ENCODE data around the gene KCNQ5.

Gene KCNQ5

DNA sequence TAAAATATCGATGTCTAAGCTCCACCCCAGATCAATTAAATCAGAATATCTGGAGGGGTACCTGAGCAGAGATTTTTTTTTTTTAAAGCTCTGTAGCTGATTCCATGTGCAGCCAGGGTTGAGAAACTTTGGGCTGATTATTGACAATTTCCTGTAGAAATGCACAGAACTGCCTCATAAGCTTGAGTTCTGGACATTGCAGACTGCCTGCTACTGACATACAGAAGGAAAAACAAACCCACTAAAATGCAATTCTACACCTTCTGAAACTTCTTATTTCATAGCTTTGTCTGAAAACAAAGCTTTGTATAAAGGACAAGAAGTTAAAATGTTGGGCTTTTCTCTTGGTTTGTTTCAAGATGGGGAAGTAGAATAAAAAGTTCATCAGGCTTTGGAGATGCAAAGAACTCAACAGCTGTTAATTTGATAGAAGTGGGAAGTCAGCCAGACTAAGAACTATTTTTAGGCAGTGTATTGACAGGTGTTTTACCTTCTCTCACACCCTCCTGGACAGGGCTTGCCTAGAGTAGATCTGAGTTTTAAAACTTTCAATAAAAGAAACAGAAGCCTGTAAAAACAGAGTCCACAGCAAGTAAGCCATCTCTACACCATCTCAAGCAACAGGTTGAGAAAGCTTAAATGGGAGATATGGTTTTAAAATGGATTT, 147.7 kb downstream of the KCNQ5 start:
- Histone ChIP-seq H3K27me3 (ENCODE audit: insufficient read depth, low read length) (no peaks in the 10 kb centered on the region), H2BK120ac (ENCODE audit: insufficient read depth, low read length, poor library complexity) (no peak overlapping the region), H2BK12ac (ENCODE audit: low read length) (no peak overlapping the region), H3K79me1 (ENCODE audit: low read length) (peaks cover 2% of the 10 kb centered on the region), H3K23ac (ENCODE audit: low read length) (no peak overlapping the region), H3K9ac (ENCODE audit: low read length) (no peak overlapping the region), H3K14ac (ENCODE audit: low read length) (no peak overlapping the region), H3K4me2 (ENCODE audit: low read length) (no peak overlapping the region), H3K4ac (ENCODE audit: low read depth, low read length) (no peak overlapping the region), H2AK5ac (ENCODE audit: low read length) (no peak overlapping the region), H4K12ac (ENCODE audit: low read depth, low read length) (no peak overlapping the region), H3K79me2 (ENCODE audit: control insufficient read depth, insufficient read depth, low read length, poor library complexity) (no peaks in the 10 kb centered on the region), H3K4me3 (ENCODE audit: low read depth, low read length) (no peak overlapping the region), H2AFZ (ENCODE audit: insufficient read depth, low read length, poor library complexity) (no peak overlapping the region), H4K91ac (ENCODE audit: low read depth, low read length) (no peak overlapping the region), H3K9me3 (ENCODE audit: insufficient read depth, low read depth, low read length) (no peaks in the 10 kb centered on the region), H3K36me3 (ENCODE audit: control insufficient read depth in 1 of 2, insufficient read depth in 2 of 2, low read length in 2 of 2) (no peaks in the 10 kb centered on the region), H2BK5ac (ENCODE audit: low read depth, low read length, poor library complexity) (no peak overlapping the region), H3K4me1 (ENCODE audit: control insufficient read depth in 1 of 2, insufficient read depth in 2 of 2, low read length in 2 of 2) (no peaks in the 10 kb centered on the region), H3K18ac (ENCODE audit: low read length) (no peak overlapping the region), H4K8ac (ENCODE audit: low read depth, low read length) (no peak overlapping the region), H3K27ac (ENCODE audit: low read depth, low read length) (no peak overlapping the region)
- no CpG with 5 or more reads among the region's 1 CpG for WGBS (ENCODE audit: extremely low coverage, insufficient coverage, insufficient read length)
- DNase-seq = no peak

- no peaks in the 10 kb centered on the region for H3K36me3 ChIP-seq (ENCODE audit: control insufficient read depth in 1 of 2, insufficient read depth in 2 of 2, low read length in 2 of 2)
- H3K9ac ChIP-seq (ENCODE audit: low read length) = no peak overlapping the region
- H3K4me3 ChIP-seq (ENCODE audit: low read depth, low read length) = no peak overlapping the region
- no peak overlapping the region for H4K8ac ChIP-seq (ENCODE audit: low read depth, low read length)
- no CpG with 5 or more reads among the region's 3 CpGs for WGBS (ENCODE audit: extremely low coverage, insufficient coverage, insufficient read length)
- no peak overlapping the region for H4K91ac ChIP-seq (ENCODE audit: low read depth, low read length)
- no peak overlapping the region for H2BK5ac ChIP-seq (ENCODE audit: low read depth, low read length, poor library complexity)
- no peak overlapping the region for H2AFZ ChIP-seq (ENCODE audit: insufficient read depth, low read length, poor library complexity)
- no peak for DNase-seq
- no peak overlapping the region for H3K27ac ChIP-seq (ENCODE audit: low read depth, low read length)
- H3K9me3 ChIP-seq (ENCODE audit: insufficient read depth, low read depth, low read length) = no peaks in the 10 kb centered on the region
- H2BK120ac ChIP-seq (ENCODE audit: insufficient read depth, low read length, poor library complexity) = no peak overlapping the region
- no peak overlapping the region for H2BK12ac ChIP-seq (ENCODE audit: low read length)
- peak overlapping the region; percentile 24 for H3K14ac ChIP-seq (ENCODE audit: low read length)
- no peaks in the 10 kb centered on the region for H3K79me2 ChIP-seq (ENCODE audit: control insufficient read depth, insufficient read depth, low read length, poor library complexity)
- no peaks in the 10 kb centered on the region for H3K4me1 ChIP-seq (ENCODE audit: control insufficient read depth in 1 of 2, insufficient read depth in 2 of 2, low read length in 2 of 2)
- H3K27me3 ChIP-seq (ENCODE audit: insufficient read depth, low read length) = no peaks in the 10 kb centered on the region
- H3K79me1 ChIP-seq (ENCODE audit: low read length) = peaks cover 2% of the 10 kb centered on the region
- no peak overlapping the region for H3K4ac ChIP-seq (ENCODE audit: low read depth, low read length)
- H3K23ac ChIP-seq (ENCODE audit: low read length) = no peak overlapping the region
- H3K18ac ChIP-seq (ENCODE audit: low read length) = peak overlapping the region; percentile 30
- no peak overlapping the region for H3K4me2 ChIP-seq (ENCODE audit: low read length)
- no peak overlapping the region for H4K12ac ChIP-seq (ENCODE audit: low read depth, low read length)
- H2AK5ac ChIP-seq (ENCODE audit: low read length) = no peak overlapping the region
Observed at GRCh38 chr6:72770959-72771358, 149.1 kb downstream of the KCNQ5 start.

- no peaks in the 10 kb centered on the region for H3K27me3 ChIP-seq (ENCODE audit: insufficient read depth, low read length)
- no peak overlapping the region for H2BK5ac ChIP-seq (ENCODE audit: low read depth, low read length, poor library complexity)
- no peak overlapping the region for H2BK12ac ChIP-seq (ENCODE audit: low read length)
- H3K4me1 ChIP-seq (ENCODE audit: control insufficient read depth in 1 of 2, insufficient read depth in 2 of 2, low read length in 2 of 2) = peaks cover 0 to 5% of the 10 kb centered on the region in 2 experiments
- no peak overlapping the region for H4K91ac ChIP-seq (ENCODE audit: low read depth, low read length)
- H3K18ac ChIP-seq (ENCODE audit: low read length) = no peak overlapping the region
- H2BK120ac ChIP-seq (ENCODE audit: insufficient read depth, low read length, poor library complexity) = no peak overlapping the region
- no peaks in the 10 kb centered on the region for H3K9me3 ChIP-seq (ENCODE audit: insufficient read depth, low read depth, low read length)
- no peak for DNase-seq
- no CpG with 5 or more reads among the region's 1 CpG for WGBS (ENCODE audit: extremely low coverage, insufficient coverage, insufficient read length)
- H3K27ac ChIP-seq (ENCODE audit: low read depth, low read length) = no peak overlapping the region
- H2AFZ ChIP-seq (ENCODE audit: insufficient read depth, low read length, poor library complexity) = no peak overlapping the region
- H3K14ac ChIP-seq (ENCODE audit: low read length) = no peak overlapping the region
- no peak overlapping the region for H4K8ac ChIP-seq (ENCODE audit: low read depth, low read length)
- no peak overlapping the region for H3K23ac ChIP-seq (ENCODE audit: low read length)
- no peak overlapping the region for H3K9ac ChIP-seq (ENCODE audit: low read length)
- H4K12ac ChIP-seq (ENCODE audit: low read depth, low read length) = no peak overlapping the region
- H3K4me3 ChIP-seq (ENCODE audit: low read depth, low read length) = no peak overlapping the region
- H2AK5ac ChIP-seq (ENCODE audit: low read length) = no peak overlapping the region
- no peaks in the 10 kb centered on the region for H3K36me3 ChIP-seq (ENCODE audit: control insufficient read depth in 1 of 2, insufficient read depth in 2 of 2, low read length in 2 of 2)
- H3K4me2 ChIP-seq (ENCODE audit: low read length) = no peak overlapping the region
- H3K4ac ChIP-seq (ENCODE audit: low read depth, low read length) = no peak overlapping the region
- H3K79me2 ChIP-seq (ENCODE audit: control insufficient read depth, insufficient read depth, low read length, poor library complexity) = no peaks in the 10 kb centered on the region
- H3K79me1 ChIP-seq (ENCODE audit: low read length) = peaks cover 3% of the 10 kb centered on the region
Observed at GRCh38 chr6:72776456-72776855, 154.6 kb downstream of the KCNQ5 start.

GRCh38 chr6:72781624-72782023, 159.8 kb downstream of the KCNQ5 start:
- Histone ChIP-seq H3K27ac (ENCODE audit: low read depth, low read length) (no peak overlapping the region), H4K8ac (ENCODE audit: low read depth, low read length) (no peak overlapping the region), H3K23ac (ENCODE audit: low read length) (no peak overlapping the region), H3K14ac (ENCODE audit: low read length) (no peak overlapping the region), H3K18ac (ENCODE audit: low read length) (no peak overlapping the region), H3K9ac (ENCODE audit: low read length) (no peak overlapping the region), H3K27me3 (ENCODE audit: insufficient read depth, low read length) (no peaks in the 10 kb centered on the region), H3K4me1 (ENCODE audit: control insufficient read depth in 1 of 2, insufficient read depth in 2 of 2, low read length in 2 of 2) (peaks cover 0 to 9% of the 10 kb centered on the region in 2 experiments), H3K79me1 (ENCODE audit: low read length) (peaks cover 5% of the 10 kb centered on the region), H3K4me3 (ENCODE audit: low read depth, low read length) (no peak overlapping the region), H4K91ac (ENCODE audit: low read depth, low read length) (no peak overlapping the region), H2BK120ac (ENCODE audit: insufficient read depth, low read length, poor library complexity) (no peak overlapping the region), H2AFZ (ENCODE audit: insufficient read depth, low read length, poor library complexity) (no peak overlapping the region), H3K4ac (ENCODE audit: low read depth, low read length) (no peak overlapping the region), H4K12ac (ENCODE audit: low read depth, low read length) (no peak overlapping the region), H2AK5ac (ENCODE audit: low read length) (no peak overlapping the region), H2BK5ac (ENCODE audit: low read depth, low read length, poor library complexity) (no peak overlapping the region), H2BK12ac (ENCODE audit: low read length) (no peak overlapping the region), H3K36me3 (ENCODE audit: control insufficient read depth in 1 of 2, insufficient read depth in 2 of 2, low read length in 2 of 2) (peaks cover 0 to 2% of the 10 kb centered on the region in 2 experiments), H3K4me2 (ENCODE audit: low read length) (no peak overlapping the region), H3K79me2 (ENCODE audit: control insufficient read depth, insufficient read depth, low read length, poor library complexity) (no peaks in the 10 kb centered on the region), H3K9me3 (ENCODE audit: insufficient read depth, low read depth, low read length) (no peaks in the 10 kb centered on the region)
- DNase-seq = no peak
